Measurements from ENCODE around the gene FSCN2. TPM values are rescaled to one million over a fixed set of nuclear protein-coding genes. Genes with fewer than 3 reads are reported as not detected.

FSCN2 gene
- total and polyA plus RNA-seq, 2 donors (not counting 1 experiment from before 2014, with no cell fraction given): 0.35 to 2.0 TPM

DNA sequence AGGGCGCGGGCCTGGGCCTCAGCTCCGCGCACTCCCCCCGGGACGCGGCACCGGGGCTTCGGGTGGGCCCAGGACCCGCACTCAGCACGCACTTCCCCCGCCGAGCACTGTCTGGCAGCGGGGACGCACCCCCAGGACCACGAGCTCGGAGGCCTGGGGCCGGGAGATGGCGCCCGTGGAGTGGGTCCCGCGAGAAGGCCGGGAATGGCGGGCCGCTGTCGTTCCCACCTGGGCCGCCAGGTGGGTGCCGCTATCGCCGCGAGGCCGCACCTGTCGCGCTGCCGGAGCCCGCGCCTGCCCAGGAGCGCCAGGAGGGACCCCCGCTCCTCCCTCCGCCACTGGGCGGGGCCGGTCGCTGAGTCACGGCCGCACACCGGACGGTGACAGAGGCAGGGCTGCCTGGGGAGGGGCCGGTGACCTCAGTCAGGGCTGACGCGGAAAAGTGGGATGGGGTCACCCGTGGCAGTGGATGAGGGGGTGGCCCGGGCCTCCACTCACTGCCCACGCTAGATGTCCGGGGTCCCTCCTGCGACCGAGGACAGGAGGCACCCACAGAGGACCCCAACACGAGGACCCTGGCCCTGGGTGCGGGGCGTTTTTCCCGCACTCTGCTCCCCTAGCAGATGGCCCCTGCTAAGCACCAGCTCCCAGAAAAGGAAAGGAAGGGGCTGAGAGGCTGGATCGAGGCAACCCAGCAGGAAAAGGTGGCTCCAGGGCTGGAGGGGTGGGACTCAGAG is 8.7 kb upstream of the FSCN2 start:
- H4K20me1 ChIP-seq (ENCODE audit: control insufficient read depth, extremely low read depth, insufficient read depth, low read length): no peaks in the 10 kb centered on the region
- H3K36me3 ChIP-seq (ENCODE audit: control insufficient read depth, insufficient read depth, low read length): no peaks in the 10 kb centered on the region
- TF ChIP-seq CTCF (conservative IDR thresholded peaks at IDR 0.05 in 1 of 2, IDR thresholded peaks at IDR 0.05 in 1 of 2; ENCODE audit: low read depth in 1 of 2, low read length in 2 of 2) (peak in 1 of 2 donors; percentile 4), EZH2 (IDR thresholded peaks at IDR 0.05; ENCODE audit: low read length, missing control alignments) (no peak)
- H3K27me3 ChIP-seq (ENCODE audit: control insufficient read depth, insufficient read depth, low read length): peaks cover 4% of the 10 kb centered on the region
- peaks cover 31% of the 10 kb centered on the region for H3K79me2 ChIP-seq (ENCODE audit: control insufficient read depth, insufficient read depth, low read length)
- H3K4me3 ChIP-seq (replicated peaks in 1 of 4; ENCODE audit: control extremely low read depth in 1 of 4, insufficient read depth in 1 of 4, low read depth in 3 of 4, low read length in 4 of 4): peak overlapping the region in 3 of 4 experiments; percentile 25 to 53 (median 41)
- H3K9me3 ChIP-seq (ENCODE audit: control insufficient read depth, insufficient read depth, low read depth, low read length): no peaks in the 10 kb centered on the region
- DNase-seq (ENCODE audit: low read depth in 2 of 2): no peak
- H3K9ac ChIP-seq (ENCODE audit: insufficient read depth, low read length): peak overlapping the region; percentile 30
- no peak overlapping the region for H2AFZ ChIP-seq (ENCODE audit: low read length)
- peaks cover 20% of the 10 kb centered on the region for H3K4me1 ChIP-seq (ENCODE audit: control insufficient read depth, extremely low read depth, insufficient read depth, low read length)
- no peak overlapping the region for H3K27ac ChIP-seq (ENCODE audit: insufficient read depth, low read length)
- H3K4me2 ChIP-seq (ENCODE audit: extremely low read depth, insufficient read depth, low read length): peak overlapping the region; percentile 90

DNA sequence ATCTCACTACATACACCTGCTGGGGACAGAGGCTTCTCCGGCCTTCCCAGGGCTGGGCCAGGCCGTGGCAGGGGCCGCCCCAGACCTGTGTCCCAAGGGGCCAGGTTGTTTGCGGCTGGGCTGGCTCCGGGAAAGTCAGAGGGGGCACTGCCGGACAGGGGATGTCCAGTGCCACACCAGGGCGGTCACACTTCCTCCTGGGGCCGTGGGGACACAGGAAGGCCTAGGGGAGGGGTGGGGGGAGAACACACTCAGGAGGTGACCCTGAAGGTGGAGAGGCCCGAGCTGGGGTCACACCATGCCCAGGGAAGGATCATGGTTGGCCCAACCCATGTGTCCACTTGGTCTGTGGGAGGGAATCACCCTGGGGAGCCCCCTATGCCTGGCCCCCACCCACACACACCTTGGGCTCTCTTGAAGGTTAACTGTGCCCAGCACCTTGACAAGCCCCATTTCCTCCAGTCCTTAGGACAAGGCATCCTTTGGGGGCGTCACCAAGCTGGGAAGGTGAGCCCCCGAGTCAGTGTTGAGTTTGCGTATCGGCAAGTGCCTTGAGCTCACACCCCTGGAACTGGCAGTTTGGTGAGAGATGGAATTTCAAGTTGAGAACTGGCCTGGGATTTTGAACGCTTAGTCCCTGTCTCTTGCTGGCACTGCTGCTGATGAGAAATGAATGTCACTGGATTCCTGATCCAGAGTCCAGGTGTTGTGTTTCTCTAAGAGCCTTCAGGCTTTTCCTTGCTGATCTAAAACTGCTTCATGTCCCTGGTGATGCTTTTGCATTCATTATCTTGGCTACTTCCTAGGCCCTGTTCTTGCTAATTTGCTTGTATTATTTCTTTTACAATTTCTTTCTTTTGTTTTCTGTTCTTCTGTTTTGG is 7.9 kb upstream of the FSCN2 start:
- H3K4me1 ChIP-seq (ENCODE audit: control insufficient read depth, extremely low read depth, insufficient read depth, low read length): peaks cover 20% of the 10 kb centered on the region
- H3K4me3 ChIP-seq (replicated peaks in 1 of 4; ENCODE audit: control extremely low read depth in 1 of 4, insufficient read depth in 1 of 4, low read depth in 3 of 4, low read length in 4 of 4): no peak overlapping the region
- no peak overlapping the region for H2AFZ ChIP-seq (ENCODE audit: low read length)
- no peaks in the 10 kb centered on the region for H3K36me3 ChIP-seq (ENCODE audit: control insufficient read depth, insufficient read depth, low read length)
- TF ChIP-seq CTCF (conservative IDR thresholded peaks at IDR 0.05 in 1 of 2, IDR thresholded peaks at IDR 0.05 in 1 of 2; ENCODE audit: low read depth in 1 of 2, low read length in 2 of 2) (no peak), EZH2 (IDR thresholded peaks at IDR 0.05; ENCODE audit: low read length, missing control alignments) (no peak)
- peaks cover 28% of the 10 kb centered on the region for H3K79me2 ChIP-seq (ENCODE audit: control insufficient read depth, insufficient read depth, low read length)
- no peaks in the 10 kb centered on the region for H3K9me3 ChIP-seq (ENCODE audit: control insufficient read depth, insufficient read depth, low read depth, low read length)
- H3K9ac ChIP-seq (ENCODE audit: insufficient read depth, low read length): no peak overlapping the region
- no peaks in the 10 kb centered on the region for H4K20me1 ChIP-seq (ENCODE audit: control insufficient read depth, extremely low read depth, insufficient read depth, low read length)
- no peak overlapping the region for H3K4me2 ChIP-seq (ENCODE audit: extremely low read depth, insufficient read depth, low read length)
- H3K27me3 ChIP-seq (ENCODE audit: control insufficient read depth, insufficient read depth, low read length): peaks cover 4% of the 10 kb centered on the region
- no peak overlapping the region for H3K27ac ChIP-seq (ENCODE audit: insufficient read depth, low read length)
- DNase-seq (ENCODE audit: low read depth in 2 of 2): no peak

Data from fibroblast of lung (primary cell).